Naive thymus-derived CD4-positive, alpha-beta T cell (primary cell): ENCODE data around the gene ILF2. TPM values are rescaled to one million over a fixed set of nuclear protein-coding genes. Genes with fewer than 3 reads are reported as not detected.

Experiments used
- ATAC-seq: fragments of 150-1000 bp; cut with Tn5 transposase; 2 replicates; pipeline ENCODE4 v1.10.0; 2021; ENCODE audit warnings: mild to moderate bottlenecking, moderate library complexity
- CTCF ChIA-PET: fragments of 350-600 bp; sonication (Branson Sonifier 250); formaldehyde crosslinking; loops from one replicate; lab custom pipeline; 2021; ENCODE audit warnings: antibody characterized with exemption; lab: Charles Lee
- POLR2A ChIA-PET: fragments of 350-600 bp; sonication (Branson Sonifier 250); formaldehyde crosslinking; loops from one replicate; lab custom pipeline; 2021; ENCODE audit warnings: antibody characterized with exemption, inconsistent platforms; lab: Charles Lee
- DNase-seq, 9 donors: peaks; one replicate each; pipeline versions ENCODE4 v3.0.0 to v3.0.0-alpha.2; 2020 to 2022; ENCODE audit warnings: mixed read lengths in 1 of 9
- H3K27ac ChIP-seq: one replicate; pipeline ENCODE4 v1.7.0; 2013; ENCODE audit warnings: mild to moderate bottlenecking, low read depth, low read length, moderate library complexity
- H3K27me3 ChIP-seq, 2 donors: one replicate each; pipeline ENCODE4 v1.7.0; 2013; ENCODE audit warnings: low read length in 2 of 2, mild to moderate bottlenecking in 2 of 2, moderate library complexity in 2 of 2; ENCODE audit not compliant: control insufficient read depth in 2 of 2, insufficient read depth in 2 of 2
- H3K36me3 ChIP-seq, 3 experiments: 1 replicate in 2 of 3; 2 replicates in 1 of 3; pipeline ENCODE4 v1.7.0; 2013; ENCODE audit warnings: low read length in 3 of 3, mild to moderate bottlenecking in 3 of 3, moderate library complexity in 1 of 3; ENCODE audit not compliant: insufficient read depth in 3 of 3, control insufficient read depth in 2 of 3
- H3K4me1 ChIP-seq, 2 donors: one replicate each; pipeline ENCODE4 v1.7.0; 2013; ENCODE audit warnings: low read length in 2 of 2, mild to moderate bottlenecking in 2 of 2, moderate library complexity in 1 of 2; ENCODE audit not compliant: control insufficient read depth in 2 of 2, insufficient read depth in 2 of 2
- H3K4me3 ChIP-seq: 2 replicates; pipeline ENCODE4 v1.7.0; 2013; ENCODE audit warnings: mild to moderate bottlenecking, low read length
- H3K9me3 ChIP-seq, 3 experiments: 1 replicate in 2 of 3; 2 replicates in 1 of 3; pipeline ENCODE4 v1.7.0; 2013; ENCODE audit warnings: low read length in 3 of 3; ENCODE audit not compliant: control insufficient read depth in 2 of 3
- H3K27ac Mint-ChIP-seq, 9 donors: one replicate each; pipeline ENCODE4 v1.8.0; 2020 to 2022; ENCODE audit warnings: mixed read lengths in 9 of 9, mild to moderate bottlenecking in 8 of 9, moderate library complexity in 5 of 9, inconsistent platforms in 2 of 9
- H3K27me3 Mint-ChIP-seq, 5 donors: one replicate each; pipeline ENCODE4 v1.8.0; 2021 to 2022; ENCODE audit warnings: mixed read lengths in 5 of 5, mild to moderate bottlenecking in 1 of 5
- H3K36me3 Mint-ChIP-seq, 5 donors: one replicate each; pipeline ENCODE4 v1.8.0; 2020 to 2022; ENCODE audit warnings: mixed read lengths in 5 of 5, mild to moderate bottlenecking in 3 of 5, inconsistent platforms in 1 of 5
- H3K4me1 Mint-ChIP-seq, 7 donors: one replicate each; pipeline ENCODE4 v1.8.0; 2020 to 2022; ENCODE audit warnings: mixed read lengths in 7 of 7, mild to moderate bottlenecking in 3 of 7, inconsistent platforms in 1 of 7
- H3K4me3 Mint-ChIP-seq, 10 donors: one replicate each; pipeline ENCODE4 v1.8.0; 2020 to 2022; ENCODE audit warnings: mild to moderate bottlenecking in 10 of 10, mixed read lengths in 10 of 10, moderate library complexity in 6 of 10, inconsistent platforms in 2 of 10
- H3K9me3 Mint-ChIP-seq, 11 donors: one replicate each; pipeline ENCODE4 v1.8.0; 2020 to 2022; ENCODE audit warnings: mixed read lengths in 11 of 11, mild to moderate bottlenecking in 4 of 11, inconsistent platforms in 1 of 11, moderate library complexity in 1 of 11
- intact Hi-C, 2 donors: fragments of 100-400 bp; cut with micrococcal nuclease; formaldehyde crosslinking; loops; one replicate each; pipeline ENCODE4 v1.15.1; 2023
- polyA plus RNA-seq, 2 donors: library from polyadenylated mRNA; unstranded; fragments of 300-500 nt; fragmentation: Illumina TruSeq; gene quantifications; one replicate each; pipeline ENCODE4 v1.2.3, GENCODE V29; 2021
- total RNA-seq, 6 experiments: library from RNA in 5 of 6; stranded (reverse) in 5 of 6; gene quantifications; 1 replicate in 5 of 6; 2 replicates in 1 of 6; pipeline ENCODE4 v1.2.3 and lab custom pipeline; 2021 to 2026

The ILF2 gene
- total and polyA plus RNA-seq, 7 experiments from 2014 or later, result 83.6 to 177 (median 136) TPM

DNA sequence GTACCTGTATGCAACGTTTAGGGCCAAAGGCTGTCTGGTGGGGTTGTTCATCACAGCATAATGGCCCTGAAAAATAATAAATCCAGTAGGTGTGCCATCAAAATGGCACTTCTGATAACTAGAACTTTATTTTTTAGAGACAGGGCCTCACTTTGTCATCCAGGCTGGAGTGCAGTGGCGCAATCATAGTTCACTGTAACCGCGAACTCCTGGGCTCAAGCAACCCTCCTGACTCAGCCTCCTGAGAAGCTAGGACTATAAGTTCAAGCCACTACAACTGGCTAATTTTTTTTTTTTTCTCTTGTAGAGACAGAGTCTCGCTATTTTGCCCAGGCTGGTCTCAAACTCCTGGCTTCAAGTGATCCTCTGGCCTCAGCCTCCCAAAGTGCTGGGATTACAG, 7.6 kb downstream of the ILF2 start:
- Mint-ChIP-seq H3K4me1 (peaks cover 9 to 34% (median 25%) of the 10 kb centered on the region in 7 donors), H3K9me3 (no peaks in the 10 kb centered on the region), H3K4me3 (no peak overlapping the region), H3K36me3 (peaks cover 20 to 49% (median 36%) of the 10 kb centered on the region in 5 donors), H3K27me3 (no peaks in the 10 kb centered on the region), H3K27ac (no peak overlapping the region)
- peaks cover 11 to 15% of the 10 kb centered on the region in 2 donors for H3K4me1 ChIP-seq
- no peak overlapping the region for H3K27ac ChIP-seq
- no peak overlapping the region for H3K4me3 ChIP-seq
- ATAC-seq (no peak), DNase-seq (no peak)
- peaks cover 58 to 82% (median 59%) of the 10 kb centered on the region in 3 experiments for H3K36me3 ChIP-seq
- ChIA-PET CTCF (no interaction called here), POLR2A (interaction anchor here (1.0 to 1.1 kb wide), 3 partner anchors 8 to 25 kb away, joined by 3 to 6 read pairs (median 3); partner anchors contain the start of gene ILF2)
- no peaks in the 10 kb centered on the region for H3K27me3 ChIP-seq
- no peaks in the 10 kb centered on the region for H3K9me3 ChIP-seq
- intact Hi-C loops, result no loop called here

DNA sequence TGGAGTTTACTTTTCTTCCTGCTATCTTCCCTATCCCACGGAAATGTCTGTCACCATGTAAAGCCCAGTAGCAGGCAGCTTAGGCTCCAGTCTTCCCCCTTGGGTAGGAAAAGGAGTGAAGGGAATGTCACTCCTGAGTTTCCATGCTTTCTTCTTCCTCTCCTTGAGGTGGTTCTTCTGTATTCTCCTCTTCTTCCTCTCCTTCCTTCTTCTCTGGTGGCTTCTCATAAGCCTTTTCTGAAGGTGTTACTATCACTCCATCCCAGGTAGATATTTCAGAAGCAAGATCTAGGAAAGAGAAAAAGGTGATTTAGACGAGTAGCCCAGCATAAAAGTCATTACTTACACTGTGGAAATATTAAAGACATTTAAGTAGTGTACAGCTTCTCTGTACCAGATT, 8.5 kb downstream of the ILF2 start:
- H3K4me3 ChIP-seq, result no peak overlapping the region
- POLR2A ChIA-PET, result interaction anchor here (1.0 to 1.1 kb wide), 2 partner anchors 9 to 24 kb away, joined by 3 to 6 read pairs; partner anchors contain the start of gene ILF2
- ATAC-seq, result no peak
- Mint-ChIP-seq H3K4me1 (peaks cover 8 to 26% (median 17%) of the 10 kb centered on the region in 7 donors), H3K9me3 (no peaks in the 10 kb centered on the region), H3K36me3 (peaks cover 14 to 39% (median 27%) of the 10 kb centered on the region in 5 donors), H3K4me3 (no peak overlapping the region), H3K27me3 (no peaks in the 10 kb centered on the region), H3K27ac (peak overlapping the region in 3 of 9 donors; percentile 25 to 41 (median 38))
- no peaks in the 10 kb centered on the region for H3K9me3 ChIP-seq
- DNase-seq, result no peak
- no peak overlapping the region for H3K27ac ChIP-seq
- CTCF ChIA-PET, result no interaction called here
- peaks cover 9 to 13% of the 10 kb centered on the region in 2 donors for H3K4me1 ChIP-seq
- intact Hi-C loops, result no loop called here
- peaks cover 49 to 73% (median 50%) of the 10 kb centered on the region in 3 experiments for H3K36me3 ChIP-seq
- no peaks in the 10 kb centered on the region for H3K27me3 ChIP-seq

DNA sequence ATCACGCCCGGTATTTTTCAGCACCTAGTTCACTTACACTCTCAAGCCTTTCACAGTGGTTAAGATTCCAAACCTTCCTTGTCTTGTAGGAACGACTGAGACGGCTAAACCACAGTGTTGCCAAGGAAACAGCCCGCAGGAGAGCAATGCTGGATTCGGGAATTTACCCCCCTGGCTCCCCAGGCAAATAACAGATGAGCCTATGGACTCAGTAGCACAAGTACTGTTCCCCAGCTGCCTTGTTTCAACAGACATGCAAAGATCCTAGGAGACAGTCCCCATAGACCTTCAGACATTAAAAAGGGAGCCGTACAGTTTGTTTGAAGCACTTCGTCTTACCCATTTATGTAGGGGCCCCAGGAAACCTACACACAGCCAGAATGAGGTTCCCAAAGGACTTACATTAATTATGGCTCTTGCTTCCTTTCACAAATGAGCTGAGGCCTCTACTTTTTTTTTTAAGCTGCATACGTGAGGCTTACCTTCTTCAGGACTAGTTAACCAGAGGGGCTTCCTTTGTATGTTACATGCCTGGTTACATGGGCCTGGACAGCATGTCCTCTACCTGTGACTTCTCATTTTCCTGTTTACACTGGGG, 9.6 kb downstream of the ILF2 start:
- H3K4me1 Mint-ChIP-seq, result peaks cover 8 to 26% (median 17%) of the 10 kb centered on the region in 7 donors
- H3K27ac Mint-ChIP-seq, result peak overlapping the region in 7 of 9 donors; percentile 23 to 72 (median 45)
- Histone ChIP-seq H3K9me3 (no peaks in the 10 kb centered on the region), H3K27me3 (no peaks in the 10 kb centered on the region), H3K27ac (peak overlapping the region; percentile 4), H3K4me3 (no peak overlapping the region), H3K36me3 (peaks cover 41 to 62% (median 47%) of the 10 kb centered on the region in 3 experiments), H3K4me1 (peaks cover 9 to 13% of the 10 kb centered on the region in 2 donors)
- ATAC-seq (no peak), DNase-seq (no peak)
- peak overlapping the region in 7 of 10 donors; percentile 12 to 67 (median 36) for H3K4me3 Mint-ChIP-seq
- CTCF ChIA-PET, result no interaction called here
- POLR2A ChIA-PET, result interaction anchor here (0.6 to 4.2 kb wide), 4 partner anchors 9 to 28 kb away, joined by 5 to 38 read pairs (median 6); partner anchors contain the start of gene ILF2
- no peaks in the 10 kb centered on the region for H3K27me3 Mint-ChIP-seq
- no peaks in the 10 kb centered on the region for H3K9me3 Mint-ChIP-seq
- peaks cover 14 to 36% (median 26%) of the 10 kb centered on the region in 5 donors for H3K36me3 Mint-ChIP-seq
- intact Hi-C loops, result no loop called here

DNA sequence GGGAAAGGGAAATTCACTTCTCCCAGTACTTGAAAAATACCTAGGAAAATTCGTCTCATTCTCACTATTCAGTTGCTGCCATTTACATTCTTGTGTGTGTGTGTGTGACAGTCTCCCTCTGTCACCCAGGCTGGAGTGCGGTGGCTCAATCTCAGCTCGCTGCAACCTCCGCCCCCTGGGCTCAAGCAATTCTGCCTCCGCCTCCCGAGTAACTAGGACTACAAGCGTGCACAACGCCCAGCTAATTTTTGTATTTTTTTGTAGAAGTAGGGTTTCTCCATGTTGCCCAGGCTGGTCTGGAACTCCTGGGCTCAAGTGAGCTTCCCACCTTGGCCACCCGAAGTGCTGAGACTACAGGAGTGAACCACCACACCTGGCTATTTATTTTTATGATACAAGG, 11.1 kb downstream of the ILF2 start:
- no peaks in the 10 kb centered on the region for H3K9me3 ChIP-seq
- H3K4me1 ChIP-seq, result peaks cover 9 to 13% of the 10 kb centered on the region in 2 donors
- peak overlapping the region; percentile 90 for H3K27ac ChIP-seq
- ChIA-PET CTCF (no interaction called here), POLR2A (interaction anchor here (0.6 to 4.2 kb wide), 11 partner anchors 8 to 1749 kb away, joined by 3 to 38 read pairs (median 4); partner anchors contain the start of genes CHTOP, ILF2 and INTS3)
- intact Hi-C loops, result loop anchor here in 1 of 2 donors (2.0 to 5.0 kb wide), 2 partner anchors 122 to 561 kb away; partner anchors contain the start of genes S100A6 and UBAP2L
- Mint-ChIP-seq H3K9me3 (no peaks in the 10 kb centered on the region), H3K36me3 (peaks cover 10 to 23% (median 15%) of the 10 kb centered on the region in 5 donors), H3K4me3 (peak overlapping the region; percentile 91 to 97 (median 94)), H3K27ac (peak overlapping the region; percentile 90 to 98 (median 91)), H3K4me1 (peaks cover 8 to 26% (median 14%) of the 10 kb centered on the region in 7 donors), H3K27me3 (no peaks in the 10 kb centered on the region)
- H3K4me3 ChIP-seq, result peak overlapping the region; percentile 93
- DNase-seq (no peak), ATAC-seq (no peak)
- peaks cover 26 to 47% (median 33%) of the 10 kb centered on the region in 3 experiments for H3K36me3 ChIP-seq
- no peaks in the 10 kb centered on the region for H3K27me3 ChIP-seq

DNA sequence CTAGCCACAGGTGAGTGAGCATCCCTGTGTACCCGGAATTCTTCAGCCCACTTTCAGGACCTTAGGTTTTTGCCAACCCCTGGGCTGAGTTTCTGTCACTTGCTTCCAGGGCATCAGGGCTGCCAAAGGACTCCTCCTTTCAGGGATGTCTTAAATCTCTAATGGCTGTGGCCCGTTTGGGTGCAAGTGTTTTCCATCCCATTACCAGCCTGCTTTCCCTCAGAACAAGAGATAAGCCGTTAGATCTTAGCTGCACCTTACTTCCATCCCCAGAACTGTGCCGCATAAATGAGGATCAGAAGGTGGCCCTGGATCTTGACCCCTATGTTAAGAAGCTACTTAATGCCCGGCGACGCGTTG, 11.6 kb downstream of the ILF2 start:
- Mint-ChIP-seq H3K27me3 (no peaks in the 10 kb centered on the region), H3K36me3 (peaks cover 10 to 20% (median 13%) of the 10 kb centered on the region in 5 donors), H3K4me3 (peak overlapping the region; percentile 91 to 97 (median 94)), H3K27ac (peak overlapping the region; percentile 90 to 98 (median 91)), H3K4me1 (peaks cover 8 to 26% (median 14%) of the 10 kb centered on the region in 7 donors), H3K9me3 (no peaks in the 10 kb centered on the region)
- POLR2A ChIA-PET, result interaction anchor here (0.8 to 4.2 kb wide), 12 partner anchors 8 to 308 kb away, joined by 3 to 38 read pairs (median 6); partner anchors contain the start of genes CHTOP, ILF2 and INTS3
- H3K27me3 ChIP-seq, result no peaks in the 10 kb centered on the region
- H3K36me3 ChIP-seq, result peaks cover 21 to 42% (median 28%) of the 10 kb centered on the region in 3 experiments
- DNase-seq (no peak), ATAC-seq (no peak)
- H3K9me3 ChIP-seq, result no peaks in the 10 kb centered on the region
- H3K4me3 ChIP-seq, result peak overlapping the region; percentile 93
- peak overlapping the region; percentile 90 for H3K27ac ChIP-seq
- intact Hi-C loops, result loop anchor here in 1 of 2 donors (2.0 to 5.0 kb wide), 2 partner anchors 122 to 562 kb away; partner anchors contain the start of genes S100A6 and UBAP2L
- peaks cover 9 to 13% of the 10 kb centered on the region in 2 donors for H3K4me1 ChIP-seq
- CTCF ChIA-PET, result interaction anchor here (0.5 to 0.8 kb wide), 2 partner anchors 13 to 26 kb away, joined by 3 to 4 read pairs; no protein-coding TSS in a partner anchor

DNA sequence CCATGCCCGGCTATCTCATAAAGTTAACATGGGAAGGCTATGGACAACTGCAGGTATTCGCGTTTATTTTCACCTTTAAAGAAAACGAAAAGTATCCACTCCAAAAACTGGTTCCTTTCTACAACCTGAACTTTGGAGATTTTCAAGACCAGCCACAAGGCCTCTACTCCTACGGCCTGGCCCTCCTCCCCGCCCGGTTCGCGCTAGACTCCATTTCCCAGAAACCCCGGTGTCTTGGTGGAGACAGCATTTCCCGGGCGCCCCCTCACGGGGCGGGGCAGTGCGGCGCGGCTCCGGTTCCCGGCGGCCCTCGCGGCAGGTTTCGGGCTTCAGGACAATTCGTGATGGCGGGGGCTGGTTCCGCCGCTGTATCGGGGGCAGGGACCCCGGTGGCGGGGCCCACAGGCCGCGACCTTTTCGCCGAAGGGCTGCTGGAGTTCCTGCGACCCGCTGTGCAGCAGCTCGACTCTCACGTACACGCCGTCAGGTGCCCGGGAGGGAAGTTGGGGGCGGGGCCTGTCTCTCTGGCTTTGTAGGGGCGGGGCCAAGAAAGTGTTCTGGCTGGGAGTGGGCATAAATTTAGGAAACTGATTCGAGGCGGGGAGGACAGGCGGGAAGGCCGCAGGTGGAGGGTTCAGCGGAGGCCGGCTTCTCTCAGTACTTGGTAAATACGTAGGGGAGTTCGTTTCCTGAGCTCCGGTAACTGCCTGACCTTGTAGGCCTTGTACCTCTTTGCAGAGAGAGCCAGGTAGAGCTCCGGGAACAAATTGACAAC, 12.2 kb downstream of the ILF2 start, which contains the start of gene SNAPIN:
TSS of gene SNAPIN (plus strand) at position 304 of the 775 bp plus-strand sequence. CDS start at position 345, 41 bp downstream.
- peak within 1 kb of the TSS; percentile 91 to 97 (median 94) for H3K4me3 Mint-ChIP-seq
- Histone ChIP-seq H3K4me1 (peaks cover 9 to 13% of the 10 kb centered on the region in 2 donors), H3K27ac (peak within 1 kb of the TSS; percentile 90), H3K27me3 (no peaks in the 10 kb centered on the region), H3K9me3 (no peaks in the 10 kb centered on the region), H3K36me3 (peaks cover 17 to 36% (median 23%) of the 10 kb centered on the region in 3 experiments), H3K4me3 (peak within 1 kb of the TSS; percentile 93)
- H3K9me3 Mint-ChIP-seq, result no peaks in the 10 kb centered on the region
- H3K27me3 Mint-ChIP-seq, result no peaks in the 10 kb centered on the region
- POLR2A ChIA-PET, result interaction anchor here (0.6 to 4.2 kb wide), 10 partner anchors 9 to 308 kb away, joined by 3 to 38 read pairs (median 6); partner anchors contain the start of genes CHTOP, ILF2 and INTS3
- DNase-seq (peak; percentile 81 to 94 (median 88)), ATAC-seq (peak; percentile 98)
- H3K4me1 Mint-ChIP-seq, result peaks cover 8 to 26% (median 14%) of the 10 kb centered on the region in 7 donors
- CTCF ChIA-PET, result interaction anchor here (0.5 to 0.8 kb wide), 2 partner anchors 14 to 25 kb away, joined by 3 to 4 read pairs; no protein-coding TSS in a partner anchor
- intact Hi-C loops, result loop anchor here (1.0 to 5.0 kb wide), 10 partner anchors 13 to 562 kb away; partner anchors contain the start of genes RPS27 (in 2 of the 2), CHTOP (in 1 of the 2), S100A6 (in 1 of the 2) and UBAP2L (in 1 of the 2)
- peak within 1 kb of the TSS; percentile 90 to 98 (median 91) for H3K27ac Mint-ChIP-seq
- H3K36me3 Mint-ChIP-seq, result peaks cover 8 to 16% (median 12%) of the 10 kb centered on the region in 5 donors
